GM20431 (cell line): ENCODE data around the gene DNAH11.
"Not testable (repeated sequence)": the region's sequence is repeated elsewhere in the genome, so short reads cannot be mapped to it uniquely, and the experiment has no call there.

Experiments
- in situ Hi-C: fragments of 300-500 bp; cut with MseI, MboI; formaldehyde crosslinking; loops from one replicate; pipeline ENCODE4 v1.15.0; 2020; ENCODE audit warnings: low sequenced_read_pairs; ENCODE audit not compliant: unreplicated experiment

DNAH11 gene

GRCh38 chr7:21702303-21702702, 159.5 kb downstream of the DNAH11 start:
- in situ Hi-C loops: no loop called here

DNA sequence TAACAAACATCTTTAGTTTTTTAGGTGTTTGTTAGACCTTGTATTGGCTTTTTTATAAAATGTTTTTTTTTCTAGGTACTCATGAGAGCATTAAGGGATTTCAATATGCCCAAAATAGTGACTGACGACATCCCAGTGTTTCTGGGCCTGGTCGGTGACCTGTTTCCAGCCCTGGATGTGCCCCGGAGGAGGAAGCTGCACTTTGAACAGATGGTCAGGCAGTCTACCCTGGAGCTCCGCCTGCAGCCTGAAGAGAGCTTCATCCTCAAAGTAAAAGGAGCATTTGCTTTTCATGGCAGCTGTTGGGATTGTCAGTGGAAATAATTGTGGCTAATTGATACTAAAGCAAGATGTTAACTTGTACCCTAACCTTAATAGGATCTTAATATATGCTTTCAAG, 161.5 kb downstream of the DNAH11 start:
- in situ Hi-C loops: no loop called here

- in situ Hi-C loops: no loop called here
Observed at GRCh38 chr7:21706131-21706530, 163.3 kb downstream of the DNAH11 start.

DNA sequence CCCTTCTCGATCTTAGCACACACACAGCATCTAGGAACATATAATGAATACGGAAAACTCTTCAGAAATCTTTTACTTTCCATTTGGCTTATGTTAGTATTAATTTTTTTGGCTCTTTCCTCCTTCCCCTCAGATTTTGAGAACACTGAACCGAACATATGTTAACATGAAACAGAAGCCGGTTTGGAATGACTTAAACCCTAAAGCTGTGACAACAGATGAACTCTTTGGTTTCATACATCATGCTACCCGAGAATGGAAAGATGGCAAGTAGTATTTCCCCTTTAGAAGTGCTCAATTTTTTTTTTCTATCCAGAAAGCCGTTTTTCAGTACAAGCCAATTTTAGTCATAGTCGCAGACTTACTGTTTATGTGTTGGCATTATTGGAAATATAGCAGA, 164.7 kb downstream of the DNAH11 start:
- in situ Hi-C loops: no loop called here

DNA sequence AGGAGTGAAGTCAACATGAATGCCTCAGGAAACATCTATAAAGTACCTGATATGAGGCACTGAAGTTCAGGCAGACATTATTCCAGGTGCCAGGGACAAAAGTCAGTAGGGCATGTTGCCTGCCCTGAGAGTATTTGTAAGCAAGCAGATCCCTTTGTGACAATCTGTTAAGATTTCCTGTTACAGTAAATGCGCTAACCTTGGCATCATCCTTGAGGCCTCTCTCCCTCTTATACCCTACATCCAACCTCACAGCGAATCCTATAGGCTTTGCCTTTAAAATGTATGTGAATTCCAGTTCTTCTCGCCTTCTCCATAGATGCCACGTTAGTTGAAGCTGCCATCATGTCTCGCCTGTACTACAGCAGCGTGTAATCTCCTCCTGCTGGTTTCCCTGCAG, 165.3 kb downstream of the DNAH11 start:
- in situ Hi-C loops: no loop called here

GRCh38 chr7:21717323-21717722, 174.5 kb downstream of the DNAH11 start:
- in situ Hi-C loops: no loop called here

GRCh38 chr7:21718391-21718790, 175.6 kb downstream of the DNAH11 start:
- in situ Hi-C loops: no loop called here

DNA sequence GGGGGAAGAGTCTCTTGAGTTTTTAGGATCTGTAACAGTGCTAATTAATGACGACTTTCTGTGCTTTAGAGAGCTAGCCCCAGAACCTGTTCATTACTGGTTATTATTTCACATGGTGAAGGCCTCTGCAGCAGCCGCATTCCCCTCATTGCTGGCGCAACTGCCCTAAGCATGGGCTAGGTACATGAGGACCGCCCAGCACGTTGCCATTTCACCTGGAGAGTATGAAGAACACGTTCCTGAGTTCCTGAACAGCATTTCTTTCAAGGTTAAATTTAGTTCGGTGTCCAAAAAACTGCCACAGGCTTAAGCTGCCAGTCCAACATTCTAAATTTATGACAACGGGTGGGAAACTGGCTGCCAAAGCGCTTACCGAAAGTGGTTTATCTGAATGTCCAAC, 177.0 kb downstream of the DNAH11 start:
- in situ Hi-C loops: no loop called here

GRCh38 chr7:21722371-21722770, 179.5 kb downstream of the DNAH11 start:
- in situ Hi-C loops: no loop called here

GRCh38 chr7:21724562-21724961, 181.7 kb downstream of the DNAH11 start:
- in situ Hi-C loops: no loop called here

DNA sequence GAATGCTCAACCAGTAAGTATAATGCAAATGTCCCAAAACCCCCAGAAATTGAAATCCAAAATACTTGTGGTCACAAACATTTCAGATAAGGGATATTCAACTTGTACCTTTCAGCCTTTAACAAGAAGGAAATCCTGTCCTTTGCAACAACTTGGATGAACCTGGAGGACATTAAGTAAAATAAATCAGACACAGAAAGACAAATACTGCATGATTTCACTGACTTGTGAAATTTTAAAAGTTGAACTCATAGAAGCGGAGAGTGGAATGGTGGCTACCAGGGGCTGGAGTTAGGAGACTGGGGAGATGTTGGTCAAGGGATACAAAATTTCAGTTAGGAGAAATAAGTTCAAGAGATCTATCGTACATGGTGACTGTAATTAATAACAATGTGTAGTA, 187.6 kb downstream of the DNAH11 start:
- in situ Hi-C loops: no loop called here

DNA sequence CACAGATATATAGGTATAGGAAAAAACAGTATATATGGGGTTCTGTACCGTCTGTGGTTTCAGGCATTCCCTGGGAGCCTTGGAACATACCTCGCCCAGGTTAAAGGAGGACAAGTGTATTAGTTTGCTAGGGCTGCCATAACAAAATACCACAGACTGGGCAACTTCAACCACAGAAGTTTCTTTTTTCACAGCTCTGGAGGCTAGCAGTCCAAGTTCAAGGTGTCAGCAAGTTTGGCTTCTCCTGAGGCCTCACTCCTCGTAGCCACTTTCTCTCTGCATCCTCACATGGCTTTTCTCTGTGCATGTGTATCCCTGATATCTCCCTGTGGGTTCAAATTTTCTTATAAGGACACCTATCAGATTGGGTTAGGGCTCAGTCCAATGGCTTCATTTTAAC, 189.1 kb downstream of the DNAH11 start:
- in situ Hi-C loops: no loop called here

DNA sequence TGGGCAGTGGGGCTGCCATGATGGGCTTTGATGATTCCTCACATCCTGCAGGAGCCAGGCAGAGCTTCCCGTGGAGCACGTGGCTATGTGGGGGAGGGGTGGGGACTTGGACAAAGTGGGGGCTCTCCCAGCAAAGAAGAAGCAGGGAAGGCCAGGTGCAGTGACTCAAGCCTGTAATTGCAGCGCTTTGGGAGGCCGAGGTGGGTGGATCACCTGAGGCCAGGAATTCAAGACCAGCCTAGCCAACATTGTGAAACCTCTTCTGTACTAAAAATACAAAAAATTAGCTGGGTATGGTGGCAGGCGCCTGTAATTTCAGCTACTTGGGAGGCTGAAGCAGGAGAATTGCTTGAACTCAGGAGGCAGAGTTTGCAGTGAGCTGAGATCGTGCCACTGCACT, 190.1 kb downstream of the DNAH11 start:
- in situ Hi-C loops: not testable (repeated sequence)

DNA sequence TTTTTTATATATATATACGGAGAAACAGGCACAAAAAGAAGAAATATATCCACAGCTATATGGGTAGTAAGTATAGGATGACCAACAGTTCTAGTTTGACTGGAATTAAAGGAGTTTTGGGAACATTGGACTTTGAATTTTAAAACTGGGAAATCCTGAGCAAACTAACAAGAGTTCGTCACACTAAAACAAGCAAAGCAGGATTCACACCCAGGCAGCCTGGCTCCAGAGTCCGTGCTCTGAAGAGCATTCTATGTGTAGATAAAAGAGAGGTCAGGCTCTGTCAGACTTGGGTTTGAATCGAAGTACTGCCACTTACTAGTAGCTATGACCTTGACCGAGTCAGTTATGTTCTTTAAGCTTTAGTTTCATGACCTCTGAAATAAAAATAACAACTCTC, 191.0 kb downstream of the DNAH11 start:
- in situ Hi-C loops: no loop called here

GRCh38 chr7:21743493-21743892, 200.7 kb downstream of the DNAH11 start:
- in situ Hi-C loops: no loop called here

- in situ Hi-C loops: no loop called here
Observed at GRCh38 chr7:21746949-21747348, 204.1 kb downstream of the DNAH11 start.

DNA sequence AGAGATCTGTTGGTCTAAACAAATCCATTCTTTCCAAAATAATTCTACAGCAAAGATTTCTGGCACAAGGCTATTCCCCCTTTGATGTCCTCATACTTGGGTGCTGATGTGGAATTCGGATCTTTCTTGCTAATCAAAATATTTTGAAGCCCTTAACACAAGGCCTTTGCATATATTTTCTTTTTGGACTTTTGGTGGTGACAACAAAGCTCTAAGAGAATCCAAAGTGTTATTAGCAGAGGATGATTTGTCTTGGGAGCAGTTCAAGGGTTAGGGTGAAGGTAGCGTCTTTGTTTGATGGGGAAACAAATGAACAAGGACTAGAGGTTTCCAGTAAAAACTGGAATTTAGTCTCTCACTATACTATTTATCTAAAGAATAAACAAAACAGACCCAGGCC, 205.0 kb downstream of the DNAH11 start:
- in situ Hi-C loops: no loop called here

- in situ Hi-C loops: no loop called here
Observed at GRCh38 chr7:21749378-21749777, 206.5 kb downstream of the DNAH11 start.

DNA sequence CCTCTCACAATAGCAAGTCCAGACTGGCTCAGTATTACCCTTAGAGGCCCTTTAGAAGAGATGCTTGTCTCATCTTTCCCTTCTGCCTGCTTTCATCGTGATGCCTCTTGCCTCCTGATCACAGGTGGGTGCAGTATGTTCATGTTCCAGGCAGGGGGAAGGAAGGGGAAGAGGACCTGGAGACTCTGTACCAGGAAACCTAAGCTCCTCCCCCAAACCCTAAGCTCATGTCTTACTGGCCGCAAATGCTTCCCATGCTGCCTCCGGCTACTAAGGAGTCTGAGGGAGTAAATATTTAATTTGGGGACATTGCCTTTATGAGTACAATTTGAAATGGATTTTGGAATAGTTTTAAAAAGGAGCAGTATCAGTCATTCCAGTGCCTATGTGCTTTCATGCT, 210.2 kb downstream of the DNAH11 start:
- in situ Hi-C loops: no loop called here

- in situ Hi-C loops: no loop called here
Observed at GRCh38 chr7:21754963-21755362, 212.1 kb downstream of the DNAH11 start.

GRCh38 chr7:21757537-21758282, 214.9 kb downstream of the DNAH11 start:
- in situ Hi-C loops: no loop called here

DNA sequence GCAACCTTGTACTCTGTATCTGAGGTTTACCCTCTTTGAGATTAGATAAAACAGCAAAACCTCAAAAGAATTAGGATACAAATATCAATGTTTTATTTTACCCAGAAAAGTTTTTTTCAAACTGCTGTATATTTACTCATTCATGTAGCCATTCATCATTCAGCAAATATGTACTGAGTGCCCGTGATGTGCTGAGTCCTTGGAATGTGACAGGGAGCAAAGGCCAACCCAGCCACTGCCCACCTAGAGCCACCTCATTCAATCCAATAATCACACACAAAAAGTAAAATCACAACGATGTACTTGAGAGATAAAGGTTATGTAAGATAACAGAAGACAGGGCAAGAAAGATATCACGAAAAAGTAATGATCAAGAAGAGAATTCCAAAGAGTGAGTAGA, 215.4 kb downstream of the DNAH11 start:
- in situ Hi-C loops: no loop called here
